ENCODE results near the gene CNP.

CNP gene

DNA sequence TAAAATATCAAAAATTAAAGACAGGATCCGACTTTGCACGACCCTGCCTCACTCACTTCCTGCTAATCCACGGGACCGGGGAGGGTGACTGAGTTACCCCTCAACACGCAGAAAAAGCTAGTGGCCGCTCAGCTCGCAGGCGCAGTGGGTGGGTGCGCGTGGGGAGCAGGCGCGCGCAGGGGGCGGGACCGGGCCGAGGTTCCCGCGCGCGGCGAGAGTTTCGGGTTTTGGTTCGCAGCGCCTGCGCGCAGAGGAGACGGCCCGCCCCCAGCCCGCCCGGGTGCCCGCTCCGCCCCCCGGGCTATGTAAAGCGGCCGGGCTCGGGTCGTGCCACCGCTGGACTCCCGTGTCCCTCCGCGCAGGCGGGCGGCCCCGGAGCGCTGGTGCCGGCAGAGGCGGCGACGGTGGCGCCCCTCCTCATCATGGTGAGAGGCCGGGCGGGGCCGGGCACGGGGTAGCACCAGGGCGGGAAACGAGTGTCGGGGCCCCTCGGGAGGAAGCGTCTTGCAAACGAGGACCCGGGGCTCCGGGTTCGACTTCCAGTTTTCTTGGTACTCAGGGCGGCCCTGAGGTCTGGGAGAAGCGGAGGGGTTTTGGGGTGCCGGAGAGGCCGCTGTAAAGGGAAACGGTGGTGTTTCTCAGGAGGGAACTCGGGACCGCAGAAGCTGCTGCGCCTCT lies at the start of gene CNP:
Gene CNP, plus strand, starts transcription at position 333 of the 678 bp plus-strand sequence. Its CDS starts 90 bp downstream, at position 423.
- TF ChIP-seq, protein P1, sequence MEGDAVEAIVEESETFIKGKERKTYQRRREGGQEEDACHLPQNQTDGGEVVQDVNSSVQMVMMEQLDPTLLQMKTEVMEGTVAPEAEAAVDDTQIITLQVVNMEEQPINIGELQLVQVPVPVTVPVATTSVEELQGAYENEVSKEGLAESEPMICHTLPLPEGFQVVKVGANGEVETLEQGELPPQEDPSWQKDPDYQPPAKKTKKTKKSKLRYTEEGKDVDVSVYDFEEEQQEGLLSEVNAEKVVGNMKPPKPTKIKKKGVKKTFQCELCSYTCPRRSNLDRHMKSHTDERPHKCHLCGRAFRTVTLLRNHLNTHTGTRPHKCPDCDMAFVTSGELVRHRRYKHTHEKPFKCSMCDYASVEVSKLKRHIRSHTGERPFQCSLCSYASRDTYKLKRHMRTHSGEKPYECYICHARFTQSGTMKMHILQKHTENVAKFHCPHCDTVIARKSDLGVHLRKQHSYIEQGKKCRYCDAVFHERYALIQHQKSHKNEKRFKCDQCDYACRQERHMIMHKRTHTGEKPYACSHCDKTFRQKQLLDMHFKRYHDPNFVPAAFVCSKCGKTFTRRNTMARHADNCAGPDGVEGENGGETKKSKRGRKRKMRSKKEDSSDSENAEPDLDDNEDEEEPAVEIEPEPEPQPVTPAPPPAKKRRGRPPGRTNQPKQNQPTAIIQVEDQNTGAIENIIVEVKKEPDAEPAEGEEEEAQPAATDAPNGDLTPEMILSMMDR (IDR thresholded peaks at IDR 0.05) = no peak
- DNase-seq = peak; percentile 92 to 97
- H3K36me3 ChIP-seq = peaks cover 0 to 31% (median 5%) of the 10 kb centered on the region in 3 donors
- H3K4me1 ChIP-seq = peaks cover 0 to 49% (median 28%) of the 10 kb centered on the region in 4 donors
- no peaks in the 10 kb centered on the region for H3K9me3 ChIP-seq
- H3K27me3 ChIP-seq = no peaks in the 10 kb centered on the region
- peak within 1 kb of the TSS; percentile 70 to 90 for H3K4me3 ChIP-seq
- intact Hi-C loops (cut with DNase I; ENCODE audit: low total_unique reads) = loop anchor here (10.0 kb wide), 1 partner anchor 148 kb away; the partner anchor contains the start of gene DHX58
- H3K27ac ChIP-seq = peak within 1 kb of the TSS; percentile 87 to 93

DNA sequence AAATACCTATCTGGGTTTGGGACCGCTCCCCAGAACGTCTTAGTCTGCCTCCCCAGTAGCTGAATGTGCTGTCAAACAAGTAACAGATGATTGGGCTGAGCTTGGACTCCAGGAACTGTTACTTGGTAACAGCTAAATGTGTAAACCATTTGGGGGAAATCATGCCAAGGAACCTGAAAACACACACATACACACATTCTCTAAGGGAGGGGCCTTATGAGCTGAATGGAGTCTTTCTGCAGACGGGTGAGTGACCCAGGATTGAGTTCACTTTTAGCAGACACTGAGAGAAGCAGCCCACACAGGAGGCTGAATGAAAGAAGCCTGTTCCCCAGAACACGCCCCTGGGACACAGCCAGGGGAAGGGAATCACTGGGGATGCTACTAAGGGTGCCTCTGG lies 49.4 kb upstream of the CNP start:
- DNase-seq = no peak
- intact Hi-C loops (cut with DNase I; ENCODE audit: low total_unique reads) = no loop called here
- Histone ChIP-seq H3K9me3 (no peaks in the 10 kb centered on the region), H3K4me1 (peaks cover 0 to 41% (median 20%) of the 10 kb centered on the region in 4 donors), H3K27me3 (no peaks in the 10 kb centered on the region), H3K36me3 (peaks cover 6 to 17% (median 16%) of the 10 kb centered on the region in 3 donors), H3K27ac (no peak overlapping the region), H3K4me3 (peak overlapping the region; percentile 91 to 100)
- TF ChIP-seq, protein P1 (IDR thresholded peaks at IDR 0.05) = no peak

GRCh38 chr17:41917679-41918313 lies 48.8 kb upstream of the CNP start:
- H3K4me3 ChIP-seq = peak overlapping the region; percentile 91 to 100
- H3K27me3 ChIP-seq = no peaks in the 10 kb centered on the region
- H3K9me3 ChIP-seq = no peaks in the 10 kb centered on the region
- TF ChIP-seq, protein P1 (IDR thresholded peaks at IDR 0.05) = peak in 1 of 2 experiments; percentile 9
- H3K4me1 ChIP-seq = peaks cover 0 to 41% (median 20%) of the 10 kb centered on the region in 4 donors
- H3K36me3 ChIP-seq = peaks cover under 1 to 11% (median 10%) of the 10 kb centered on the region in 3 donors
- DNase-seq = peak; percentile 32 to 74
- peak overlapping the region; percentile 81 to 94 for H3K27ac ChIP-seq
- intact Hi-C loops (cut with DNase I; ENCODE audit: low total_unique reads) = no loop called here

- peak; percentile 96 to 98 for DNase-seq
- Histone ChIP-seq H3K27ac (peak within 1 kb of the TSS; percentile 81 to 94), H3K4me3 (peak within 1 kb of the TSS; percentile 91 to 100), H3K4me1 (peaks cover 0 to 41% (median 20%) of the 10 kb centered on the region in 4 donors), H3K9me3 (no peaks in the 10 kb centered on the region), H3K36me3 (peaks cover 0 to 3% (median 3%) of the 10 kb centered on the region in 3 donors), H3K27me3 (no peaks in the 10 kb centered on the region)
- intact Hi-C loops (cut with DNase I; ENCODE audit: low total_unique reads) = no loop called here
- TF ChIP-seq, protein P1 (IDR thresholded peaks at IDR 0.05) = no peak
Observed at GRCh38 chr17:41918314-41919164, 48.1 kb upstream of the CNP start, which contains the start of gene ACLY. Gene ACLY (minus strand): TSS chr17:41918951. CDS start chr17:41913873, 5,078 bp downstream.

DNA sequence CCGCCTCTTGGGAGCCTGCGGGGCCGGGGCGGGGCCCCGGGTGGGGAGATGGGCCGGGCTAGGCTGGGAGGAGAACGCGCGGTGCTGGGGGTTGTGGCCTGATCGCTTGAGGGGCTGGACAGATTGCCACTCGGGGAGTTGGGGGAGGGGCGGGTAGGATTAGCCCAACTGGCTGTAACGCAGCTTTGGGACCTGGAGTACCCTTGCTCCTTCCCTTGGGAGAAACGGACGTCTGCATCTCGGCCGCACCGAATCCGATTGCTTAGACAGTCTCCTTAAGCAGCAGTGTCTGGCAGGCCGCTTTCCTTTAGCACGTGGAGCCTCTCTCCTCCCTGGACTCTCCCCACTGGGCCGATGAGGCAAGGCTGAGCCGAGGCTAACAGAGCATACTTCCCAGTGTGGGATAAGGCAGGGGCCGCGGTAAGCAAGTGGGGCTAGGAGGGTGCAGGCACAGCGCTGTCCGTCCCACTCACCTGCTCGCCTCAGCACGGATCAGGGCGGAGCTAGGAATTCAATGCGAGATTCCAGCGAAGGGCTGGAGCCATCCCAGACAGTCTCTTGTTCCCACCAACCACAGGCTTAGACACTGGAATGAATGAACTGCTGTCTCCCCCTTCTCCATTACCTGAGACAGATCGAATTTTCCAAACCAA lies 47.3 kb upstream of the CNP start:
- Histone ChIP-seq H3K4me1 (peaks cover 0 to 37% (median 20%) of the 10 kb centered on the region in 4 donors), H3K4me3 (peak overlapping the region; percentile 91 to 100), H3K9me3 (no peaks in the 10 kb centered on the region), H3K27ac (peak overlapping the region; percentile 81 to 94), H3K27me3 (no peaks in the 10 kb centered on the region), H3K36me3 (no peaks in the 10 kb centered on the region)
- peak; percentile 78 to 90 for DNase-seq
- intact Hi-C loops (cut with DNase I; ENCODE audit: low total_unique reads) = no loop called here
- TF ChIP-seq, protein P1 (IDR thresholded peaks at IDR 0.05) = no peak

Measured in tibial artery (tissue), 4 donors.